SK-N-SH (cell line): ENCODE measurements around the gene TMEM266. TPM values are rescaled to one million over a fixed set of nuclear protein-coding genes. Genes with fewer than 3 reads are reported as not detected.

Experiments
- CTCF ChIA-PET: fragments of 300-600, 350-600 bp; formaldehyde crosslinking; extraction: SDS; loops from one replicate; lab custom pipeline; 2021; lab: Yijun Ruan, JAX
- POLR2A ChIA-PET: fragments of 350-600 bp; sonication (Branson Sonifier 250); formaldehyde crosslinking; extraction: SDS; loops from one replicate; lab custom pipeline; 2020; ENCODE audit warnings: antibody characterized with exemption, inconsistent platforms; lab: Yijun Ruan, JAX
- DNase-seq: peaks from one replicate; pipeline ENCODE4 v3.0.0; 2012
- H2AFZ ChIP-seq: fragments of 200-600 bp; sonication (generic); 2 replicates; pipeline ENCODE4 v1.8.1; 2016; ENCODE audit warnings: antibody characterized with exemption, mild to moderate bottlenecking, low read depth
- H3F3A ChIP-seq: fragments of 200-600 bp; sonication (generic); replicated peaks from 2 replicates; pipeline ENCODE3; 2016; ENCODE audit warnings: antibody characterized with exemption, mild to moderate bottlenecking; ENCODE audit not compliant: insufficient read depth
- H3K27ac ChIP-seq, 2 experiments: fragments of 200-500 bp in 1 of 2; fragments of 200-600 bp in 1 of 2; sonication (Bioruptor generic) in 1 of 2; sonication (generic), shearing (Covaris generic) in 1 of 2; 2 replicates each; pipeline versions ENCODE4 v1.5.1 to v1.6.1; 2014 to 2016; ENCODE audit warnings: low read depth in 2 of 2, inconsistent platforms in 1 of 2, low read length in 1 of 2, mild to moderate bottlenecking in 1 of 2, mixed read lengths in 1 of 2
- H3K27me3 ChIP-seq: fragments of 200-600 bp; sonication (generic), shearing (Covaris generic); 2 replicates; pipeline ENCODE4 v1.6.1; 2016; ENCODE audit warnings: mixed run types; ENCODE audit not compliant: insufficient read depth
- H3K36me3 ChIP-seq, 2 experiments: fragments of 200-500 bp in 1 of 2; fragments of 200-600 bp in 1 of 2; sonication (Bioruptor generic) in 1 of 2; sonication (generic) in 1 of 2; replicated peaks in 1 of 2; 2 replicates each; pipeline versions ENCODE3 to v1.5.1; 2014 to 2016; ENCODE audit warnings: low read length in 1 of 2, mild to moderate bottlenecking in 1 of 2; ENCODE audit not compliant: insufficient read depth in 2 of 2, control insufficient read depth in 1 of 2
- H3K4me1 ChIP-seq, 2 experiments: fragments of 200-500 bp in 1 of 2; fragments of 200-600 bp in 1 of 2; sonication (Bioruptor generic) in 1 of 2; sonication (generic), shearing (Covaris generic) in 1 of 2; 2 replicates each; pipeline versions ENCODE4 v1.5.1 to v1.6.1; 2014 to 2016; ENCODE audit warnings: low read depth in 1 of 2, low read length in 1 of 2, mixed run types in 1 of 2; ENCODE audit not compliant: insufficient read depth in 2 of 2, control insufficient read depth in 1 of 2
- H3K4me2 ChIP-seq: fragments of 200-600 bp; sonication (generic), shearing (Covaris generic); 2 replicates; pipeline ENCODE4 v1.6.1; 2017; ENCODE audit warnings: mixed run types
- H3K4me3 ChIP-seq, 2 experiments: fragments of 200-500 bp in 1 of 2; fragments of 200-600 bp in 1 of 2; sonication (Bioruptor generic) in 1 of 2; sonication (generic), shearing (Covaris generic) in 1 of 2; 2 replicates each; pipeline versions ENCODE4 v1.5.1 to v1.8.1; 2014 to 2016; ENCODE audit warnings: low read depth in 2 of 2, inconsistent platforms in 1 of 2, low read length in 1 of 2, mild to moderate bottlenecking in 1 of 2, mixed read lengths in 1 of 2, moderate library complexity in 1 of 2
- H3K79me2 ChIP-seq: fragments of 200-600 bp; sonication (generic); 2 replicates; pipeline ENCODE4 v1.8.1; 2017; ENCODE audit warnings: mild to moderate bottlenecking; ENCODE audit not compliant: insufficient read depth
- H3K9ac ChIP-seq: fragments of 200-600 bp; sonication (generic); 2 replicates; pipeline ENCODE4 v1.6.1; 2017; ENCODE audit warnings: mixed run types
- H3K9me2 ChIP-seq: fragments of 200-600 bp; sonication (generic); 2 replicates; pipeline ENCODE4 v1.6.1; 2017; ENCODE audit warnings: mixed run types
- H3K9me3 ChIP-seq: fragments of 200-600 bp; sonication (generic); 2 replicates; pipeline ENCODE4 v1.6.1; 2017; ENCODE audit warnings: mixed run types, mild to moderate bottlenecking, moderate library complexity
- H4K20me1 ChIP-seq: fragments of 200-600 bp; sonication (generic); 2 replicates; pipeline ENCODE4 v1.6.1; 2017; ENCODE audit warnings: mild to moderate bottlenecking, mixed run types; ENCODE audit not compliant: insufficient read depth
- CHD2 ChIP-seq: fragments of 150-350 bp; IDR thresholded peaks from 2 replicates; pipeline ENCODE4 v1.6.1; 2018; ENCODE audit warnings: low read length; ENCODE audit not compliant: partially characterized antibody
- EP300 ChIP-seq, 2 experiments: IDR thresholded peaks; 2 replicates each; pipeline versions ENCODE4 v1.4.0 to v1.6.1; 2012; ENCODE audit warnings: borderline replicate concordance in 1 of 2, low read depth in 1 of 2, low read length in 1 of 2
- FOXM1 ChIP-seq: IDR thresholded peaks from 2 replicates; pipeline ENCODE4 v1.4.0; 2012; ENCODE audit warnings: low read depth, mild to moderate bottlenecking
- JUND ChIP-seq: IDR thresholded peaks from 2 replicates; pipeline ENCODE4 v1.4.0; 2012
- MEF2A ChIP-seq: IDR thresholded peaks from 2 replicates; pipeline ENCODE4 v1.4.0; 2012; ENCODE audit warnings: low read depth, borderline replicate concordance
- MXI1 ChIP-seq: IDR thresholded peaks from 2 replicates; pipeline ENCODE4 v1.6.1; 2012; ENCODE audit warnings: mild to moderate bottlenecking, low read depth, low read length, improper control_type of control experiment
- NRF1 ChIP-seq: IDR thresholded peaks from 2 replicates; pipeline ENCODE4 v1.6.1; 2012; ENCODE audit warnings: low read depth, mild to moderate bottlenecking, low read length
- POLR2AphosphoS5 ChIP-seq: IDR thresholded peaks from 2 replicates; pipeline ENCODE4 v1.6.1; 2012; ENCODE audit warnings: low read depth, low read length
- RCOR1 ChIP-seq: fragments of 150-350 bp; IDR thresholded peaks from 2 replicates; pipeline ENCODE4 v1.6.1; 2017; ENCODE audit warnings: antibody characterized with exemption, low read length
- RFX5 ChIP-seq: IDR thresholded peaks from 2 replicates; pipeline ENCODE4 v1.6.1; 2012; ENCODE audit warnings: mild to moderate bottlenecking, improper control_type of control experiment, low read length
- SMC3 ChIP-seq: IDR thresholded peaks from 2 replicates; pipeline ENCODE4 v1.6.1; 2012; ENCODE audit warnings: low read depth, low read length, improper control_type of control experiment
- TAF1 ChIP-seq: IDR thresholded peaks from 2 replicates; pipeline ENCODE4 v1.6.1; 2012; ENCODE audit warnings: low read depth, mild to moderate bottlenecking, low read length, moderate library complexity, borderline replicate concordance
- WGBS: methylation state at CpG from one replicate; pipeline ENCODE4 v1.1.6; 2017; ENCODE audit warnings: low lambda C conversion rate; 5-methylcytosine and 5-hydroxymethylcytosine counted together
- polyA plus RNA-seq, 3 experiments: library from polyadenylated mRNA; depleted of rRNA; stranded (reverse); fragments of >200 nt; gene quantifications; 2 replicates each; pipeline ENCODE4 v1.2.3, GENCODE V29; 2012
- TF ChIP-seq, protein P1 (sequence below): fragments of 200-600 bp; sonication (generic); IDR thresholded peaks from 2 replicates; pipeline ENCODE4 v1.6.1; 2017; ENCODE audit warnings: antibody characterized with exemption, mild to moderate bottlenecking, moderate library complexity
- TF ChIP-seq, protein P2 (sequence below): IDR thresholded peaks from 2 replicates; pipeline ENCODE4 v1.4.0; 2012; ENCODE audit warnings: low read depth, borderline replicate concordance
- TF ChIP-seq, protein P3 (sequence below): IDR thresholded peaks from 2 replicates; pipeline ENCODE4 v1.4.0; 2012; ENCODE audit warnings: low read depth, borderline replicate concordance
- TF ChIP-seq, protein P4 (sequence below): IDR thresholded peaks from 2 replicates; pipeline ENCODE4; 2012

The TMEM266 gene
- polyA plus RNA-seq, 1 of the 3 experiments (the other 2 are of a cell fraction): 0.07 TPM

DNA sequence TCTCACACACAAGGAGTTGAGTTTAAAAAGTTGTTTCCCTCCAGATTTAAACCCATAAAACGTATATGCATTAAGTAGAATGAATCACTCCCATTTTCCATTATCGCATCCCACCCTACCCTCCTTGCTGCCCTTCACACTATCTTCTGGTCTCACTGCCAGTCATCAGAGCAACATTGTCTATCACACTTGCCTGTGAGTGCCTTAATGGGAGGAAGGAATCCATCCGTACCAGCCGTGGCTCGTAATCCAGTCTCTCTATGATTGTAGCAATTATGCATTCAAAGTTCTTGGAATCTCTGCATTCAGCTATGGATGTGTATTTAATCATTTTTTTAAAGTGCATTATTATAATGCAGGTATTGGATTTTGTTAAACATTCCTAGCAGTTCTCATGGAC lies 1.9 kb downstream of the TMEM266 start:
- no peaks in the 10 kb centered on the region for H3K79me2 ChIP-seq
- ChIA-PET POLR2A (no interaction called here), CTCF (interaction anchor here (1.3 to 12.0 kb wide), 4 partner anchors 14 to 88 kb away, joined by 3 to 322 read pairs (median 53); no protein-coding TSS in a partner anchor)
- H4K20me1 ChIP-seq: no peaks in the 10 kb centered on the region
- no peaks in the 10 kb centered on the region for H3K9me3 ChIP-seq
- H3K9ac ChIP-seq: no peak overlapping the region
- H3K4me1 ChIP-seq: peaks cover 5 to 14% of the 10 kb centered on the region in 2 experiments; a peak in 3 of 4 replicates
- H3K27ac ChIP-seq: no peak overlapping the region
- H3K9me2 ChIP-seq: no peaks in the 10 kb centered on the region
- H3K4me3 ChIP-seq: no peak overlapping the region
- TF ChIP-seq JUND: no peak
- TF ChIP-seq, protein P1, sequence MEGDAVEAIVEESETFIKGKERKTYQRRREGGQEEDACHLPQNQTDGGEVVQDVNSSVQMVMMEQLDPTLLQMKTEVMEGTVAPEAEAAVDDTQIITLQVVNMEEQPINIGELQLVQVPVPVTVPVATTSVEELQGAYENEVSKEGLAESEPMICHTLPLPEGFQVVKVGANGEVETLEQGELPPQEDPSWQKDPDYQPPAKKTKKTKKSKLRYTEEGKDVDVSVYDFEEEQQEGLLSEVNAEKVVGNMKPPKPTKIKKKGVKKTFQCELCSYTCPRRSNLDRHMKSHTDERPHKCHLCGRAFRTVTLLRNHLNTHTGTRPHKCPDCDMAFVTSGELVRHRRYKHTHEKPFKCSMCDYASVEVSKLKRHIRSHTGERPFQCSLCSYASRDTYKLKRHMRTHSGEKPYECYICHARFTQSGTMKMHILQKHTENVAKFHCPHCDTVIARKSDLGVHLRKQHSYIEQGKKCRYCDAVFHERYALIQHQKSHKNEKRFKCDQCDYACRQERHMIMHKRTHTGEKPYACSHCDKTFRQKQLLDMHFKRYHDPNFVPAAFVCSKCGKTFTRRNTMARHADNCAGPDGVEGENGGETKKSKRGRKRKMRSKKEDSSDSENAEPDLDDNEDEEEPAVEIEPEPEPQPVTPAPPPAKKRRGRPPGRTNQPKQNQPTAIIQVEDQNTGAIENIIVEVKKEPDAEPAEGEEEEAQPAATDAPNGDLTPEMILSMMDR: no peak
- TF ChIP-seq TAF1: no peak
- TF ChIP-seq MEF2A: no peak
- TF ChIP-seq CHD2: no peak
- no peak for TF ChIP-seq RCOR1
- TF ChIP-seq, protein P2, sequence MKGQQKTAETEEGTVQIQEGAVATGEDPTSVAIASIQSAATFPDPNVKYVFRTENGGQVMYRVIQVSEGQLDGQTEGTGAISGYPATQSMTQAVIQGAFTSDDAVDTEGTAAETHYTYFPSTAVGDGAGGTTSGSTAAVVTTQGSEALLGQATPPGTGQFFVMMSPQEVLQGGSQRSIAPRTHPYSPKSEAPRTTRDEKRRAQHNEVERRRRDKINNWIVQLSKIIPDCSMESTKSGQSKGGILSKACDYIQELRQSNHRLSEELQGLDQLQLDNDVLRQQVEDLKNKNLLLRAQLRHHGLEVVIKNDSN: no peak
- no peak for TF ChIP-seq NRF1
- TF ChIP-seq FOXM1: no peak
- TF ChIP-seq POLR2AphosphoS5: no peak
- TF ChIP-seq RFX5: no peak
- TF ChIP-seq EP300 (IDR thresholded peaks at IDR 0.05; ENCODE audit: borderline replicate concordance in 1 of 2, low read depth in 1 of 2, low read length in 1 of 2): no peak
- no peak overlapping the region for H2AFZ ChIP-seq
- peaks cover 37% of the 10 kb centered on the region for H3K27me3 ChIP-seq
- no peaks in the 10 kb centered on the region for H3F3A ChIP-seq
- no peaks in the 10 kb centered on the region for H3K36me3 ChIP-seq
- no peak for DNase-seq
- 85% methylated on average over 5 of the region's 5 CpGs for WGBS
- H3K4me2 ChIP-seq: no peak overlapping the region

DNA sequence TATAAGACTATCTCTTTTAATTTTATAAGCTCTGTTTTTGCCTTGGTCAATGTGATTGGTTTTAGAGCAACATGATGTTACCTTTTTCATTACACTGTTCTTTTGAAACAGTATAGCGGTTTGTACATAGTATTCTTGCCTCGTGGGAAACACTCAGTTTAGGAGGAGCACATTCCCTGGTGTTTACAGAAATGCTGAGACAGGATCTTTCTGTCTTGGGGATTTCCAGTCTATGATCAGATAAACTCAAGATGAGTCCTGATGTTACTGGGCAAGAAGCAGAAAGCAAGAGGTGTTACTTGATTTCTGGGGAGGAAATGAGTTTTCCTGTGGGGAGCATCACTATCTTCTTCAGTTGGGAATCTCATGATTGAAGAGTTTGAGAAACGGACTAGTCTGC lies 2.5 kb downstream of the TMEM266 start:
- Histone ChIP-seq H3K9me2 (no peaks in the 10 kb centered on the region), H3F3A (no peaks in the 10 kb centered on the region), H3K4me2 (no peak overlapping the region), H3K9ac (no peak overlapping the region), H3K79me2 (no peaks in the 10 kb centered on the region), H4K20me1 (no peaks in the 10 kb centered on the region), H3K27me3 (peaks cover 37% of the 10 kb centered on the region), H3K9me3 (no peaks in the 10 kb centered on the region), H3K36me3 (no peaks in the 10 kb centered on the region), H3K4me3 (no peak overlapping the region), H2AFZ (no peak overlapping the region), H3K27ac (no peak overlapping the region), H3K4me1 (peaks cover under 1 to 14% of the 10 kb centered on the region in 2 experiments; a peak in 2 of 4 replicates)
- 38% methylated on average over 3 of the region's 3 CpGs for WGBS
- ChIA-PET CTCF (interaction anchor here (1.4 to 12.0 kb wide), 3 partner anchors 13 to 88 kb away, joined by 4 to 322 read pairs (median 102); no protein-coding TSS in a partner anchor), POLR2A (no interaction called here)
- no peak for DNase-seq
- TF ChIP-seq, protein P3, sequence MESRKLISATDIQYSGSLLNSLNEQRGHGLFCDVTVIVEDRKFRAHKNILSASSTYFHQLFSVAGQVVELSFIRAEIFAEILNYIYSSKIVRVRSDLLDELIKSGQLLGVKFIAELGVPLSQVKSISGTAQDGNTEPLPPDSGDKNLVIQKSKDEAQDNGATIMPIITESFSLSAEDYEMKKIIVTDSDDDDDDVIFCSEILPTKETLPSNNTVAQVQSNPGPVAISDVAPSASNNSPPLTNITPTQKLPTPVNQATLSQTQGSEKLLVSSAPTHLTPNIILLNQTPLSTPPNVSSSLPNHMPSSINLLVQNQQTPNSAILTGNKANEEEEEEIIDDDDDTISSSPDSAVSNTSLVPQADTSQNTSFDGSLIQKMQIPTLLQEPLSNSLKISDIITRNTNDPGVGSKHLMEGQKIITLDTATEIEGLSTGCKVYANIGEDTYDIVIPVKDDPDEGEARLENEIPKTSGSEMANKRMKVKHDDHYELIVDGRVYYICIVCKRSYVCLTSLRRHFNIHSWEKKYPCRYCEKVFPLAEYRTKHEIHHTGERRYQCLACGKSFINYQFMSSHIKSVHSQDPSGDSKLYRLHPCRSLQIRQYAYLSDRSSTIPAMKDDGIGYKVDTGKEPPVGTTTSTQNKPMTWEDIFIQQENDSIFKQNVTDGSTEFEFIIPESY: no peak
- TF ChIP-seq MXI1 (no peak), SMC3 (no peak), NRF1 (no peak), RFX5 (no peak)
- TF ChIP-seq, protein P1: no peak
- TF ChIP-seq, protein P4, sequence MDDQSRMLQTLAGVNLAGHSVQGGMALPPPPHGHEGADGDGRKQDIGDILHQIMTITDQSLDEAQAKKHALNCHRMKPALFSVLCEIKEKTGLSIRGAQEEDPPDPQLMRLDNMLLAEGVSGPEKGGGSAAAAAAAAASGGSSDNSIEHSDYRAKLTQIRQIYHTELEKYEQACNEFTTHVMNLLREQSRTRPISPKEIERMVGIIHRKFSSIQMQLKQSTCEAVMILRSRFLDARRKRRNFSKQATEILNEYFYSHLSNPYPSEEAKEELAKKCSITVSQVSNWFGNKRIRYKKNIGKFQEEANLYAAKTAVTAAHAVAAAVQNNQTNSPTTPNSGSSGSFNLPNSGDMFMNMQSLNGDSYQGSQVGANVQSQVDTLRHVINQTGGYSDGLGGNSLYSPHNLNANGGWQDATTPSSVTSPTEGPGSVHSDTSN: no peak
